ENCODE measurements around the gene CCDC86.

GRCh38 chr11:60870276-60870675 is 28.4 kb downstream of the CCDC86 start:
- no peak for TF ChIP-seq CTCF (IDR thresholded peaks at IDR 0.05)
- no peak for TF ChIP-seq POLR2A (IDR thresholded peaks at IDR 0.05)

Data from adrenal gland (tissue), 5 donors.